Panc1 (cell line): Measurements from ENCODE around the gene ACD. TPM values are rescaled to one million over a fixed set of nuclear protein-coding genes. Genes with fewer than 3 reads are reported as not detected.

Experiments
- ATAC-seq: fragments of 200-7000 bp; cut with Tn5 transposase; 2 replicates; pipeline ENCODE4 v1.9.1; 2020; ENCODE audit warnings: mild to moderate bottlenecking, moderate library complexity
- BruUV-seq: library from RNA; stranded (reverse); fragments of 400-500 nt; replicated peaks from 2 replicates; lab custom pipeline; 2021; lab: Mats Ljungman, UMichigan
- CTCF ChIA-PET: fragments of 300-600 bp; sonication (Branson Sonifier 250); formaldehyde crosslinking; loops from one replicate; lab custom pipeline; 2022; ENCODE audit warnings: antibody characterized with exemption; lab: Charles Lee
- POLR2A ChIA-PET: fragments of 300-600 bp; sonication (Branson Sonifier 250); formaldehyde crosslinking; loops from one replicate; lab custom pipeline; 2022; ENCODE audit warnings: antibody characterized with exemption; lab: Charles Lee
- DNase-seq: peaks from one replicate; pipeline ENCODE4 v3.0.0-alpha.2; 2010; ENCODE audit warnings: low read depth, low spot score
- H3K27ac ChIP-seq: 2 replicates; pipeline ENCODE4 v1.5.1; 2011; ENCODE audit warnings: mild to moderate bottlenecking, low read length, inconsistent platforms
- H3K27me3 ChIP-seq: fragments of 200-500 bp; sonication (Bioruptor generic); 2 replicates; pipeline ENCODE4 v1.6.0; 2014; ENCODE audit warnings: low read length, inconsistent platforms; ENCODE audit not compliant: control insufficient read depth, insufficient read depth
- H3K36me3 ChIP-seq: fragments of 200-500 bp; sonication (Bioruptor generic); 2 replicates; pipeline ENCODE4 v1.5.1; 2014; ENCODE audit warnings: inconsistent platforms, mild to moderate bottlenecking, low read length, moderate library complexity; ENCODE audit not compliant: control insufficient read depth, insufficient read depth
- H3K4me1 ChIP-seq: 2 replicates; pipeline ENCODE4 v1.5.1; 2011; ENCODE audit warnings: inconsistent platforms, mild to moderate bottlenecking, low read length, moderate library complexity; ENCODE audit not compliant: control insufficient read depth, insufficient read depth
- H3K4me3 ChIP-seq, 2 experiments: 2 replicates each; pipeline ENCODE4 v1.5.1; 2011 to 2012; ENCODE audit warnings: low read depth in 2 of 2, low read length in 2 of 2, mild to moderate bottlenecking in 2 of 2, inconsistent platforms in 1 of 2, moderate library complexity in 1 of 2
- H3K9me3 ChIP-seq: fragments of 200-500 bp; sonication (Bioruptor generic); 2 replicates; pipeline ENCODE4 v1.5.1; 2014; ENCODE audit warnings: low read depth, mild to moderate bottlenecking, inconsistent platforms, low read length, moderate library complexity; ENCODE audit not compliant: control insufficient read depth, insufficient read depth
- CTCF ChIP-seq: fragments of 450-650 bp; IDR thresholded peaks from 2 replicates; pipeline ENCODE4 v1.5.1; 2017; ENCODE audit warnings: mild to moderate bottlenecking
- POLR2AphosphoS5 ChIP-seq: IDR thresholded peaks from 2 replicates; pipeline ENCODE4 v1.6.1; 2012; ENCODE audit warnings: mild to moderate bottlenecking, low read depth, low read length, moderate library complexity
- SIN3A ChIP-seq: IDR thresholded peaks from 2 replicates; pipeline ENCODE4 v1.6.1; 2012; ENCODE audit warnings: low read depth, mild to moderate bottlenecking, low read length, moderate library complexity, borderline replicate concordance; ENCODE audit not compliant: insufficient read depth
- TCF7L2 ChIP-seq: IDR thresholded peaks from 2 replicates; pipeline ENCODE4 v1.6.1; 2011; ENCODE audit warnings: mild to moderate bottlenecking, low read depth, low read length, inconsistent platforms
- in situ Hi-C: cut with HindIII; loops from 2 replicates; pipeline ENCODE4 v1.10.0; 2016; ENCODE audit warnings: low sequenced_read_pairs, low pct_unique_long_range_greater_than_20kb
- intact Hi-C: fragments of 100-400 bp; cut with micrococcal nuclease; formaldehyde crosslinking; loops from one replicate; pipeline ENCODE4 v1.10.0; 2022; ENCODE audit not compliant: unreplicated experiment
- total RNA-seq: library from RNA; stranded (reverse); gene quantifications from one replicate; pipeline ENCODE4 v1.2.1, GENCODE V29; 2021; ENCODE audit not compliant: unreplicated experiment
- TF ChIP-seq, protein P1 (sequence below), 2 experiments: IDR thresholded peaks; 2 replicates each; pipeline ENCODE4 v1.6.1; 2011 to 2012; ENCODE audit warnings: low read depth in 2 of 2, control low read depth in 1 of 2, low read length in 1 of 2, mild to moderate bottlenecking in 1 of 2, moderate library complexity in 1 of 2; ENCODE audit not compliant: insufficient read depth in 1 of 2

Gene ACD
- total RNA-seq, 1 experiment from 2014 or later, result 34.9 TPM

GRCh38 chr16:67664258-67664657, 4.2 kb upstream of the ACD start:
- Histone ChIP-seq H3K27ac (no peak overlapping the region), H3K27me3 (no peaks in the 10 kb centered on the region), H3K36me3 (peaks cover 2% of the 10 kb centered on the region; the same call in 1 of the 2 replicates), H3K4me3 (no peak overlapping the region), H3K4me1 (peaks cover 14% of the 10 kb centered on the region), H3K9me3 (no peaks in the 10 kb centered on the region)
- no peak for ATAC-seq
- ChIA-PET CTCF (no interaction called here), POLR2A (no interaction called here)
- BruUV-seq, result no TSS peak
- TF ChIP-seq SIN3A, result no peak
- TF ChIP-seq TCF7L2, result no peak
- TF ChIP-seq POLR2AphosphoS5, result no peak
- no peak for TF ChIP-seq CTCF
- TF ChIP-seq, protein P1, sequence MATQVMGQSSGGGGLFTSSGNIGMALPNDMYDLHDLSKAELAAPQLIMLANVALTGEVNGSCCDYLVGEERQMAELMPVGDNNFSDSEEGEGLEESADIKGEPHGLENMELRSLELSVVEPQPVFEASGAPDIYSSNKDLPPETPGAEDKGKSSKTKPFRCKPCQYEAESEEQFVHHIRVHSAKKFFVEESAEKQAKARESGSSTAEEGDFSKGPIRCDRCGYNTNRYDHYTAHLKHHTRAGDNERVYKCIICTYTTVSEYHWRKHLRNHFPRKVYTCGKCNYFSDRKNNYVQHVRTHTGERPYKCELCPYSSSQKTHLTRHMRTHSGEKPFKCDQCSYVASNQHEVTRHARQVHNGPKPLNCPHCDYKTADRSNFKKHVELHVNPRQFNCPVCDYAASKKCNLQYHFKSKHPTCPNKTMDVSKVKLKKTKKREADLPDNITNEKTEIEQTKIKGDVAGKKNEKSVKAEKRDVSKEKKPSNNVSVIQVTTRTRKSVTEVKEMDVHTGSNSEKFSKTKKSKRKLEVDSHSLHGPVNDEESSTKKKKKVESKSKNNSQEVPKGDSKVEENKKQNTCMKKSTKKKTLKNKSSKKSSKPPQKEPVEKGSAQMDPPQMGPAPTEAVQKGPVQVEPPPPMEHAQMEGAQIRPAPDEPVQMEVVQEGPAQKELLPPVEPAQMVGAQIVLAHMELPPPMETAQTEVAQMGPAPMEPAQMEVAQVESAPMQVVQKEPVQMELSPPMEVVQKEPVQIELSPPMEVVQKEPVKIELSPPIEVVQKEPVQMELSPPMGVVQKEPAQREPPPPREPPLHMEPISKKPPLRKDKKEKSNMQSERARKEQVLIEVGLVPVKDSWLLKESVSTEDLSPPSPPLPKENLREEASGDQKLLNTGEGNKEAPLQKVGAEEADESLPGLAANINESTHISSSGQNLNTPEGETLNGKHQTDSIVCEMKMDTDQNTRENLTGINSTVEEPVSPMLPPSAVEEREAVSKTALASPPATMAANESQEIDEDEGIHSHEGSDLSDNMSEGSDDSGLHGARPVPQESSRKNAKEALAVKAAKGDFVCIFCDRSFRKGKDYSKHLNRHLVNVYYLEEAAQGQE (IDR thresholded peaks at IDR 0.05; ENCODE audit: insufficient read depth in 1 of 2, low read depth in 2 of 2, low read length in 1 of 2), result no peak
- DNase-seq, result no peak
- intact Hi-C loops (no loop called here), in situ Hi-C loops (no loop called here)

DNA sequence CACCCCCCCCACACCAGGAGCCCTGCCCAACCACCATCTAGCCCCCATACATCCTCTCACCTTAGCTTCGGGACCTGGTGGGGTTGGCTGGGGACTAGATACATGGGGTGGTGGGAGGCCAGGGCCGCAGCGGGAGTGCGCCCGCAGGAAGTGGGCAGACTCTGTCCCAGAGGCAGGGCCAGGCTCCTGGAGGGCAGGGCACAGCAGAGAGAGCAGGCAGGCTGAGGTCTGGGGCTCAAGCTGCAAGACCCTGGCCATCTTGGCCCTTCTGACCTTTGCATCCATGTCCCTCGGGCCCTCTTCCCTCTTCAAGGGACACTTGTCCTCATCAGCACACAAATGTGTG, 3.8 kb upstream of the ACD start:
- ATAC-seq, result no peak
- Histone ChIP-seq H3K4me1 (peaks cover 15% of the 10 kb centered on the region), H3K9me3 (no peaks in the 10 kb centered on the region), H3K27ac (no peak overlapping the region), H3K4me3 (no peak overlapping the region), H3K36me3 (peaks cover 2% of the 10 kb centered on the region; the same call in 1 of the 2 replicates), H3K27me3 (no peaks in the 10 kb centered on the region)
- ChIA-PET POLR2A (no interaction called here), CTCF (no interaction called here)
- in situ Hi-C loops, result no loop called here
- DNase-seq, result no peak
- intact Hi-C loops, result no loop called here
- TF ChIP-seq POLR2AphosphoS5, result no peak
- TF ChIP-seq CTCF, result peak; percentile 4; the same call in 1 of the 2 replicates
- BruUV-seq, result no TSS peak
